ENCODE measurements around the gene LEPROT.

LEPROT gene

GRCh38 chr1:65419681-65420589, 533 bp upstream of the LEPROT start (continued):
- TF ChIP-seq AEBP2 (tag by site-specific recombination; IDR thresholded peaks at IDR 0.05; ENCODE audit: borderline replicate concordance), result no peak
- TF ChIP-seq ZNF26 (tag by site-specific recombination; IDR thresholded peaks at IDR 0.05), result no peak
- no peak for TF ChIP-seq ZNF529 (tag by site-specific recombination; IDR thresholded peaks at IDR 0.05; ENCODE audit: insufficient replicate concordance)
- TF ChIP-seq ZNF658 (tag by site-specific recombination; IDR thresholded peaks at IDR 0.05), result no peak
- no peak for TF ChIP-seq ZNF114 (tag by site-specific recombination; IDR thresholded peaks at IDR 0.05)
- no peak for TF ChIP-seq ZNF48 (tag by site-specific recombination; IDR thresholded peaks at IDR 0.05)
- TF ChIP-seq PRDM1 (tag by site-specific recombination; IDR thresholded peaks at IDR 0.05), result peak; percentile 80
- peak; percentile 82 for TF ChIP-seq ZNF692 (tag by site-specific recombination; IDR thresholded peaks at IDR 0.05)
- peak; percentile 35; the same call in 1 of the 2 replicates for TF ChIP-seq ZXDB (tag by site-specific recombination; IDR thresholded peaks at IDR 0.05)
- peak; percentile 79 for TF ChIP-seq ZFHX2 (tag by site-specific recombination; conservative IDR thresholded peaks at IDR 0.05)
- no peak for TF ChIP-seq ZNF558 (tag by site-specific recombination; IDR thresholded peaks at IDR 0.05)
- TF ChIP-seq SP2 (tag by site-specific recombination; IDR thresholded peaks at IDR 0.05), result peak; percentile 83
- peak; percentile 93 for TF ChIP-seq ZBTB20 (tag by site-specific recombination; IDR thresholded peaks at IDR 0.05)
- no peak for TF ChIP-seq ZNF10 (tag by site-specific recombination; IDR thresholded peaks at IDR 0.05)
- peak; percentile 76 for TF ChIP-seq ZSCAN4 (tag by site-specific recombination; IDR thresholded peaks at IDR 0.05)
- TF ChIP-seq TSHZ1 (tag by site-specific recombination; IDR thresholded peaks at IDR 0.05; ENCODE audit: borderline replicate concordance), result no peak
- TF ChIP-seq HOXD13 (CRISPR knock-in tag; IDR thresholded peaks at IDR 0.05; ENCODE audit: borderline replicate concordance), result no peak
- no peak for TF ChIP-seq KLF10 (tag by site-specific recombination; IDR thresholded peaks at IDR 0.05)
- no peak for TF ChIP-seq ZBTB1 (tag by site-specific recombination; IDR thresholded peaks at IDR 0.05)
- TF ChIP-seq FEZF1 (tag by site-specific recombination; IDR thresholded peaks at IDR 0.05), result no peak
- no peak for TF ChIP-seq ZNF18 (tag by site-specific recombination; IDR thresholded peaks at IDR 0.05)
- TF ChIP-seq ZNF776 (tag by site-specific recombination; IDR thresholded peaks at IDR 0.05; ENCODE audit: borderline replicate concordance), result no peak
- no peak for TF ChIP-seq ZNF521 (tag by site-specific recombination; IDR thresholded peaks at IDR 0.05)
- TF ChIP-seq ZNF239 (tag by site-specific recombination; IDR thresholded peaks at IDR 0.05), result no peak
- no peak for TF ChIP-seq GLI2 (tag by site-specific recombination; IDR thresholded peaks at IDR 0.05; ENCODE audit: borderline replicate concordance, low read depth)
- TF ChIP-seq ZNF600 (tag by site-specific recombination; IDR thresholded peaks at IDR 0.05), result peak; percentile 95
- TF ChIP-seq ZSCAN16 (tag by site-specific recombination; IDR thresholded peaks at IDR 0.05), result no peak
- TF ChIP-seq ZNF223 (tag by site-specific recombination; IDR thresholded peaks at IDR 0.05), result no peak

Data from HEK293 (cell line).